ENCODE data around the gene NAALADL1. TPM values are rescaled to one million over a fixed set of nuclear protein-coding genes. Genes with fewer than 3 reads are reported as not detected.
A peak's percentile ranks its signal among the peaks of the same experiment; 100 is the strongest.

Gene NAALADL1
- polyA plus RNA-seq, 1 experiment, result 9.4 TPM

DNA sequence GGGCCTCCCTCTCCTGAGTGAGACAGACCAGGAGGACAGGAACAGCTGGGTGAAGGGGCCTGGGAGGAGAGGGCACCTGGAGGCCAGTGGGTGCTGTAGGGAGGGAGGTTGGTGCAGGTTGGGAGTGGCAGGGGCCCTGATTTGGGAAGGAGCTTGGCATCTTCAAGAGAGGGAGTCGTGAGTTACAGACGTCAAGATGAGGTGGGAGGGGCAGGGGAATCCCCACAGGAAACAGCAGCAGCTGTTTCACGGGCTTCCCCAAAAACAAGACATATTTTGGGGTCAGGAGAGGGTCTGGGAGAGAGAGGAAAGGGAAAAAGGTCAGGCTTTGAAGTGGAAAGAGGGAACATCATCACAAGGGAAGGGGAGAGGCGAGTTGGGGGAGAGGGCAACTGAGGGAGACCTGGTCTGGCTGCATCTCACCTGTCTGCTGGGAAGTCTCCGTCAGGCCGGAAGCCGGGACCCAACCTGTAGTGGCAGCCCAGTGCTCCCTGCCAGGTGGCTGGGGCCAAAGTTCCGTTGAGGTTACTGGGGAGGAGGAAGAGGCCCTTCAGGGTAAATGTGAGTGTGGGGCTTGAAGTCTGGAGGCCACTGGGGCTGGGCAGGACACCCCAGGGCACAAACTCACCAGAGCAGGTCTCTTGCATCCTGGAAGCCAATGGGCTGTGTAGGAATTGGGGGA, 4.4 kb downstream of the NAALADL1 start:
- H3K27ac ChIP-seq (ENCODE audit: low read depth, low read length), result no peak overlapping the region
- peaks cover 8% of the 10 kb centered on the region for H3K27me3 ChIP-seq (ENCODE audit: control insufficient read depth, insufficient read depth, low read length)
- POLR2A ChIA-PET, result no interaction called here
- H3K4me3 ChIP-seq (ENCODE audit: low read depth, low read length), result no peak overlapping the region
- TF ChIP-seq, protein P1, sequence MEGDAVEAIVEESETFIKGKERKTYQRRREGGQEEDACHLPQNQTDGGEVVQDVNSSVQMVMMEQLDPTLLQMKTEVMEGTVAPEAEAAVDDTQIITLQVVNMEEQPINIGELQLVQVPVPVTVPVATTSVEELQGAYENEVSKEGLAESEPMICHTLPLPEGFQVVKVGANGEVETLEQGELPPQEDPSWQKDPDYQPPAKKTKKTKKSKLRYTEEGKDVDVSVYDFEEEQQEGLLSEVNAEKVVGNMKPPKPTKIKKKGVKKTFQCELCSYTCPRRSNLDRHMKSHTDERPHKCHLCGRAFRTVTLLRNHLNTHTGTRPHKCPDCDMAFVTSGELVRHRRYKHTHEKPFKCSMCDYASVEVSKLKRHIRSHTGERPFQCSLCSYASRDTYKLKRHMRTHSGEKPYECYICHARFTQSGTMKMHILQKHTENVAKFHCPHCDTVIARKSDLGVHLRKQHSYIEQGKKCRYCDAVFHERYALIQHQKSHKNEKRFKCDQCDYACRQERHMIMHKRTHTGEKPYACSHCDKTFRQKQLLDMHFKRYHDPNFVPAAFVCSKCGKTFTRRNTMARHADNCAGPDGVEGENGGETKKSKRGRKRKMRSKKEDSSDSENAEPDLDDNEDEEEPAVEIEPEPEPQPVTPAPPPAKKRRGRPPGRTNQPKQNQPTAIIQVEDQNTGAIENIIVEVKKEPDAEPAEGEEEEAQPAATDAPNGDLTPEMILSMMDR (IDR thresholded peaks at IDR 0.05; ENCODE audit: low read depth, low read length), result no peak
- H3K9me3 ChIP-seq (ENCODE audit: control insufficient read depth, insufficient read depth, low read length), result no peaks in the 10 kb centered on the region
- no peak for DNase-seq (ENCODE audit: low read depth, low spot score)
- CTCF ChIA-PET, result no interaction called here

DNA sequence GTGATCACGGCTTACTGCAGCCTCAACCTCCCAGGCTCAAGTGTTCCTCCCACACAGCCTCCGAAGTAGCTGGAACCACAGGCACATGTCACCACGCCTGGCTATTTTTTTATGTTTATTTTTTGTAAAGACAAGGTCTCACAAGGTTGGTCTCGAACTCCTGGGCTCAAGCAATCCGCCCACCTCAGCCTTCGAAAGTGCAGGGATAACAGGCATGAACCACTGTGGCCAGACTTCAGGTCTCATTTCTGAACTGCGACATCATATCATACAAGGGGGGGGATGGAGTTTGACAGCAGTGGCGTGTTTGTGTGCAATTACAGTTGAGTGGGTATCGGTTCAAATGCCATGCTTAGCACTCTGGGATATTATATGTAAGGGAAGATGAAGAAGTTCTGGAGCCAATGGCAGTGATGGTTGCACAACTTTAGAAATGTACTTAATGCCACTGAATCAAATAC, 6.9 kb downstream of the NAALADL1 start:
- POLR2A ChIA-PET, result no interaction called here

DNA sequence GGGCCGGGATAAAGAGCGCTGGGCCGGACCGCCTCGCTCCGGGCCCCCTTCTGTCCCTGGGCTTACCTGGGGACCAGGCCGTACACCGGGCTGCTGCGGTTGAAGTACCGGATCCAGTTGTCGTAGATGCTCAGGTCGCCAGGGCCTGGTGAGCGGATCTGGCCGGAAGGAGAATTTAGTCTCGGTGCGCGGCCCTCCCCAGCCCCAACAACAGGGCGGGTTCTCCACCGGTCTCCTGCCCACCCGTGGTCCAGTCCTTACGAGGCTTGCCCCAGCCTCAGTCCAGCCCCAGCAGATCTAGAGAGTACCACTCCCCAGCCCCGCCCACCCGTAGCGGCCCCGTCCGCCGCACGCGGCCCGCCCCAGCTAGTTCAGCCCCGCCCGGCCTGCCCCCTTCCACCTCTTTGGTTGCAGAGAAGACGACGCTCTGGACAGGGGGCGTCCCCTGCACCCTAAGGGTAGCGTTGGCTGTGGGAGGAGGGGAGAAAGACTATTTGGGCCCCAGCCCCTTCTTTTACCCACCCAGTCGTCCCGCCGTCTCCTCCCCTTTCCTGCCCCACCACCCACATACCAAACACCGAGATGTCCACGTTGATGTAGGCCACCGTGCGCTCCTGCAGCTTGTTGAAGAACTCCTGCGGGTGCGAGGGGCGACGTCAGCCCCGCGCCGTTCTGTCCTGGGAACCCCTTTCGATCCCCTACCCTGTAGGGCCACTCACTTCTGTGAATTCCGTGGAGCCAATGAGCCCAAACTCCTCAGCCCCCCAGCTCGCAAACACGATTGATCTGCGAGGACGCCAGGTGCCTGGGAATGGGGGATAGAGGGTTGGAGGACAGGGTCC, 10.6 kb downstream of the NAALADL1 start:
- no peak for DNase-seq (ENCODE audit: low read depth, low spot score)
- CTCF ChIA-PET, result no interaction called here
- H3K9me3 ChIP-seq (ENCODE audit: control insufficient read depth, insufficient read depth, low read length), result no peaks in the 10 kb centered on the region; the same call in 1 of the 2 replicates
- no peak overlapping the region for H3K27ac ChIP-seq (ENCODE audit: low read depth, low read length)
- H3K4me3 ChIP-seq (ENCODE audit: low read depth, low read length), result peak overlapping the region; percentile 47
- H3K27me3 ChIP-seq (ENCODE audit: control insufficient read depth, insufficient read depth, low read length), result peaks cover 3% of the 10 kb centered on the region
- POLR2A ChIA-PET, result no interaction called here
- TF ChIP-seq, protein P1 (IDR thresholded peaks at IDR 0.05; ENCODE audit: low read depth, low read length), result no peak

More for the DNA sequence above, 6.9 kb downstream of the NAALADL1 start:
- TF ChIP-seq, protein P1 (IDR thresholded peaks at IDR 0.05; ENCODE audit: low read depth, low read length), result no peak
- Histone ChIP-seq H3K27ac (ENCODE audit: low read depth, low read length) (no peak overlapping the region), H3K9me3 (ENCODE audit: control insufficient read depth, insufficient read depth, low read length) (no peaks in the 10 kb centered on the region; the same call in 1 of the 2 replicates), H3K27me3 (ENCODE audit: control insufficient read depth, insufficient read depth, low read length) (peaks cover 8% of the 10 kb centered on the region), H3K4me3 (ENCODE audit: low read depth, low read length) (no peak overlapping the region)
- CTCF ChIA-PET, result interaction anchor here (0.7 kb wide), 1 partner anchor 43 kb away, joined by 13 read pairs; no protein-coding TSS in a partner anchor
- no peak for DNase-seq (ENCODE audit: low read depth, low spot score)

DNA sequence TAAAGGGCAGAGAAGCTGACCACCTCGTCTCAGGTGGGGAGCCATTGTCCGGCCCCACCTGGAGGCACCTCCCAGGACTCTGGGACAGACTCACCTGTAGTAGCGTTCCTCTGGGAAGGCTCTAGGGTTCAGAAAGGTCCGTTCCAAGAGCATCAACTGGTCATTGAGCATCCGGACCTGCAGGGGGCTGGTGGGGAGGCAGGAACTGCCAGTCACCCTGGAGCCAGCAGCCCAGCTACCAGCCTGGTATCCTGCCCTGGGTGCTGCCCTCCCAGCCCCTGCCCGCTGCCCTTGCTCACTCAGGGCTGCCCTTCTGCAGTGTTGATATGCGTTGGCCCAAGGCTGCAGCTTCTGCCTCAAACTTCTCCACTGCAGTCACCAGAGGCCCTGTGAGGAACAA, 12.6 kb downstream of the NAALADL1 start:
- no peak for DNase-seq (ENCODE audit: low read depth, low spot score)
- POLR2A ChIA-PET, result no interaction called here
- CTCF ChIA-PET, result no interaction called here
- Histone ChIP-seq H3K9me3 (ENCODE audit: control insufficient read depth, insufficient read depth, low read length) (no peaks in the 10 kb centered on the region; the same call in 1 of the 2 replicates), H3K27me3 (ENCODE audit: control insufficient read depth, insufficient read depth, low read length) (no peaks in the 10 kb centered on the region), H3K27ac (ENCODE audit: low read depth, low read length) (no peak overlapping the region), H3K4me3 (ENCODE audit: low read depth, low read length) (no peak overlapping the region)
- TF ChIP-seq, protein P1 (IDR thresholded peaks at IDR 0.05; ENCODE audit: low read depth, low read length), result no peak

DNA sequence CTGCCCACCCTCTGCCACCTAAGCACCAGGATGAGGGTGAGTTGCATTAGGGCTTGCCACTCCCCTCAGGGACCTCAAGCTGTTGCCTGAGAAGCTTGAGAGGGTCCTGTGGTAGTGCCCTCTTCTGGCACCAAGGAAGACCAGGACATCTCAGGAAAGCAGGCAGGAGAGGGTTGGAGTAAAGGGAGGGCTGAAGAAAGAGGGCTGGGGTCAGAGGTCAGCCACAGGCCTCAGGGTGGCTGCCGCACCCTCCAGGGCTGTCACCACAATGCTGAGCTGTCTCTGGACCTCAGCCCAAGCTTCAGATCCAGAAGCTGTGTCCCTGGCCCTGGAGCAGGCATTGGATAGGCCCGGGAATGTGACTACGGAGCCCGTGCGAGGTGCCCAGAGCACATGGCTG, 13.3 kb downstream of the NAALADL1 start:
- Histone ChIP-seq H3K27ac (ENCODE audit: low read depth, low read length) (no peak overlapping the region), H3K9me3 (ENCODE audit: control insufficient read depth, insufficient read depth, low read length) (no peaks in the 10 kb centered on the region; the same call in 1 of the 2 replicates), H3K27me3 (ENCODE audit: control insufficient read depth, insufficient read depth, low read length) (no peaks in the 10 kb centered on the region), H3K4me3 (ENCODE audit: low read depth, low read length) (no peak overlapping the region)
- DNase-seq (ENCODE audit: low read depth, low spot score), result no peak
- TF ChIP-seq, protein P1 (IDR thresholded peaks at IDR 0.05; ENCODE audit: low read depth, low read length), result no peak
- POLR2A ChIA-PET, result no interaction called here
- CTCF ChIA-PET, result no interaction called here

Measured in AG04450 (cell line).